Tibial nerve (tissue), 3 donors: ENCODE results near the gene PLA2G10.
"Not testable (repeated sequence)": the region's sequence is repeated elsewhere in the genome, so short reads cannot be mapped to it uniquely, and the experiment has no call there.

Experiments
- POLR2A ChIP-seq, 2 donors: fragments of 450-650 bp; IDR thresholded peaks; one replicate each; pipeline ENCODE4 v1.6.1; 2017; ENCODE audit warnings: antibody characterized with exemption in 2 of 2, mild to moderate bottlenecking in 2 of 2, moderate library complexity in 2 of 2
- TF ChIP-seq, protein P1 (sequence below), 5 experiments: fragments of 200-600 bp in 3 of 5; fragments of 450-650 bp in 2 of 5; sonication (generic) in 3 of 5; IDR thresholded peaks; one replicate each; pipeline ENCODE4 v1.5.1; 2016 to 2019; ENCODE audit warnings: antibody characterized with exemption in 5 of 5, mild to moderate bottlenecking in 3 of 5, moderate library complexity in 2 of 5

DNA sequence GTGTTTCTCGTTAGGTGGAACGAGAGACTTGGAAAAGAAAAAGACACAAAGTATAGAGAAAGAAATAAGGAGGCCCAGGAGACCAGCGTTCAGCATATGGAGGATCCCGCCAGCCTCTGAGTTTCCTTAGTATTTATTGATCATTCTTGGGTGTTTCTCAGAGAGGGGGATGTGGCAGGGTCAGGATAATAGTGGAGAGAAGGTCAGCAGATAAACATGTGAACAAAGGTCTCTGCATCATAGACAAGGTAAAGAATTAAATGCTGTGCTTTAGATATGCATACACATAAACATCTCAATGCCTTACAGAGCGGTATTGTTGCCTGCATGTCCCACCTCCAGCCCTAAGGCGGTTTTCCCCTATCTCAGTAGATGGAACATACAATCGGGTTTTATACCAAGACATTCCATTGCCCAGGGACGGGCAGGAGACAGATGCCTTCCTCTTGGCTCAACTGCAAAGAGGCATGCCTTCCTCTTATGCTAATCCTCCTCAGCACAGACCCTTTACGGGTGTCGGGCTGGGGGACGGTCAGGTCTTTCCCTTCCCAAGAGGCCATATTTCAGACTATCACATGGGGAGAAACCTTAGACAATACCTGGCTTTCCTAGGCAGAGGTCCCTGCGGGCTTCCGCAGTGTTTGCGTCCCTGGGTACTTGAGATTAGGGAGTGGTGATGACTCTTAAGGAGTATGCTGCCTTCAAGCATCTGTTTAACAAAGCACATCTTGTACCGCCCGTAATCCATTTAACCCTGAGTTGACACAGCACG, 57.7 kb downstream of the PLA2G10 start:
- TF ChIP-seq, protein P1, sequence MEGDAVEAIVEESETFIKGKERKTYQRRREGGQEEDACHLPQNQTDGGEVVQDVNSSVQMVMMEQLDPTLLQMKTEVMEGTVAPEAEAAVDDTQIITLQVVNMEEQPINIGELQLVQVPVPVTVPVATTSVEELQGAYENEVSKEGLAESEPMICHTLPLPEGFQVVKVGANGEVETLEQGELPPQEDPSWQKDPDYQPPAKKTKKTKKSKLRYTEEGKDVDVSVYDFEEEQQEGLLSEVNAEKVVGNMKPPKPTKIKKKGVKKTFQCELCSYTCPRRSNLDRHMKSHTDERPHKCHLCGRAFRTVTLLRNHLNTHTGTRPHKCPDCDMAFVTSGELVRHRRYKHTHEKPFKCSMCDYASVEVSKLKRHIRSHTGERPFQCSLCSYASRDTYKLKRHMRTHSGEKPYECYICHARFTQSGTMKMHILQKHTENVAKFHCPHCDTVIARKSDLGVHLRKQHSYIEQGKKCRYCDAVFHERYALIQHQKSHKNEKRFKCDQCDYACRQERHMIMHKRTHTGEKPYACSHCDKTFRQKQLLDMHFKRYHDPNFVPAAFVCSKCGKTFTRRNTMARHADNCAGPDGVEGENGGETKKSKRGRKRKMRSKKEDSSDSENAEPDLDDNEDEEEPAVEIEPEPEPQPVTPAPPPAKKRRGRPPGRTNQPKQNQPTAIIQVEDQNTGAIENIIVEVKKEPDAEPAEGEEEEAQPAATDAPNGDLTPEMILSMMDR (IDR thresholded peaks at IDR 0.05) = not testable (repeated sequence)
- not testable (repeated sequence) for TF ChIP-seq POLR2A (IDR thresholded peaks at IDR 0.05)
